Measurements from ENCODE around the gene MZF1. TPM values are rescaled to one million over a fixed set of nuclear protein-coding genes. Genes with fewer than 3 reads are reported as not detected.

The MZF1 gene
- total RNA-seq, 1 donor from 2014 or later = 50.7 TPM

GRCh38 chr19:58538257-58539168 is 34.6 kb downstream of the MZF1 start:
- intact Hi-C loops (cut with DNase I) = no loop called here
- Histone ChIP-seq H3K36me3 (no peaks in the 10 kb centered on the region), H3K4me3 (peak overlapping the region; percentile 46), H3K27me3 (ENCODE audit: low read depth) (peaks cover 15% of the 10 kb centered on the region), H3K9me3 (no peaks in the 10 kb centered on the region), H3K27ac (peak overlapping the region; percentile 58), H3K4me1 (peaks cover 17% of the 10 kb centered on the region)
- ATAC-seq (peak; percentile 82 to 86), DNase-seq (peak; percentile 60)
- TF ChIP-seq CTCF (IDR thresholded peaks at IDR 0.05) = no peak

GRCh38 chr19:58536852-58537798 is 36.0 kb downstream of the MZF1 start:
- Histone ChIP-seq H3K27me3 (ENCODE audit: low read depth) (peaks cover 15% of the 10 kb centered on the region), H3K9me3 (no peaks in the 10 kb centered on the region), H3K4me3 (no peak overlapping the region), H3K36me3 (no peaks in the 10 kb centered on the region), H3K27ac (no peak overlapping the region), H3K4me1 (peaks cover 12% of the 10 kb centered on the region)
- intact Hi-C loops (cut with DNase I) = no loop called here
- no peak for TF ChIP-seq CTCF (IDR thresholded peaks at IDR 0.05)
- DNase-seq (no peak), ATAC-seq (peak; percentile 10 to 37)

- Histone ChIP-seq H3K27me3 (ENCODE audit: low read depth) (peaks cover 15% of the 10 kb centered on the region), H3K9me3 (no peaks in the 10 kb centered on the region), H3K27ac (no peak overlapping the region), H3K4me1 (peaks cover 12% of the 10 kb centered on the region), H3K36me3 (no peaks in the 10 kb centered on the region), H3K4me3 (no peak overlapping the region)
- TF ChIP-seq CTCF (IDR thresholded peaks at IDR 0.05) = no peak
- no peak for DNase-seq
- intact Hi-C loops (cut with DNase I) = no loop called here
- ATAC-seq = no peak
Observed at GRCh38 chr19:58535857-58536256, 37.3 kb downstream of the MZF1 start.

GRCh38 chr19:58531034-58531840 is 41.9 kb downstream of the MZF1 start:
- no peak for TF ChIP-seq CTCF (IDR thresholded peaks at IDR 0.05)
- DNase-seq (no peak), ATAC-seq (no peak)
- Histone ChIP-seq H3K9me3 (no peaks in the 10 kb centered on the region), H3K27ac (no peak overlapping the region), H3K4me1 (no peaks in the 10 kb centered on the region), H3K36me3 (no peaks in the 10 kb centered on the region), H3K4me3 (no peak overlapping the region), H3K27me3 (ENCODE audit: low read depth) (no peaks in the 10 kb centered on the region)
- intact Hi-C loops (cut with DNase I) = no loop called here

GRCh38 chr19:58529405-58529804 is 43.7 kb downstream of the MZF1 start:
- Histone ChIP-seq H3K9me3 (no peaks in the 10 kb centered on the region), H3K36me3 (no peaks in the 10 kb centered on the region), H3K27ac (no peak overlapping the region), H3K27me3 (ENCODE audit: low read depth) (no peaks in the 10 kb centered on the region), H3K4me3 (no peak overlapping the region), H3K4me1 (no peaks in the 10 kb centered on the region)
- DNase-seq (no peak), ATAC-seq (no peak)
- intact Hi-C loops (cut with DNase I) = no loop called here
- no peak for TF ChIP-seq CTCF (IDR thresholded peaks at IDR 0.05)

Data from lower lobe of right lung (tissue), 2 donors.